Activated T-cell treated with anti-CD3 and anti-CD28 coated beads, Interleukin-2, amount 50 U/mL, for 24 hours (primary cell): ENCODE measurements around the gene RTN3.
"Not testable (repeated sequence)": the region's sequence is repeated elsewhere in the genome, so short reads cannot be mapped to it uniquely, and the experiment has no call there.

Source experiments
- DNase-seq: peaks from one replicate; pipeline ENCODE4 v3.0.0-alpha.2; 2020
- H3K27ac Mint-ChIP-seq: 2 replicates; pipeline ENCODE4 v1.8.0; 2020; ENCODE audit warnings: mild to moderate bottlenecking, mixed read lengths
- H3K27me3 Mint-ChIP-seq: 2 replicates; pipeline ENCODE4 v1.8.0; 2020; ENCODE audit warnings: mixed read lengths
- H3K36me3 Mint-ChIP-seq: 2 replicates; pipeline ENCODE4 v1.8.0; 2020; ENCODE audit warnings: low read depth, mixed read lengths
- H3K4me1 Mint-ChIP-seq: 2 replicates; pipeline ENCODE4 v1.8.0; 2020; ENCODE audit warnings: low read depth, mixed read lengths
- H3K4me3 Mint-ChIP-seq: 2 replicates; pipeline ENCODE4 v1.8.0; 2020; ENCODE audit warnings: mild to moderate bottlenecking, moderate library complexity, mixed read lengths
- H3K9me3 Mint-ChIP-seq: 2 replicates; pipeline ENCODE4 v1.8.0; 2020; ENCODE audit warnings: mixed read lengths

The RTN3 gene

GRCh38 chr11:63670433-63671321 is 10.6 kb upstream of the RTN3 start:
- peaks cover 58% of the 10 kb centered on the region for H3K4me1 Mint-ChIP-seq
- peak overlapping the region; percentile 93 for H3K27ac Mint-ChIP-seq
- H3K4me3 Mint-ChIP-seq, result peak overlapping the region; percentile 81
- no peak for DNase-seq
- peaks cover 15% of the 10 kb centered on the region for H3K36me3 Mint-ChIP-seq
- H3K9me3 Mint-ChIP-seq, result no peaks in the 10 kb centered on the region
- H3K27me3 Mint-ChIP-seq, result no peaks in the 10 kb centered on the region

- H3K27ac Mint-ChIP-seq, result peak within 1 kb of the TSS; percentile 93
- peaks cover 52% of the 10 kb centered on the region for H3K4me1 Mint-ChIP-seq
- H3K27me3 Mint-ChIP-seq, result no peaks in the 10 kb centered on the region
- no peaks in the 10 kb centered on the region for H3K9me3 Mint-ChIP-seq
- DNase-seq, result peak; percentile 98
- peaks cover 14% of the 10 kb centered on the region for H3K36me3 Mint-ChIP-seq
- H3K4me3 Mint-ChIP-seq, result peak within 1 kb of the TSS; percentile 81
Observed at GRCh38 chr11:63671322-63672155, 9.8 kb upstream of the RTN3 start, which contains the start of gene ATL3. ATL3 (minus strand) TSS chr11:63671376; CDS start chr11:63671335, 41 bp downstream.

GRCh38 chr11:63672156-63672463 is 9.2 kb upstream of the RTN3 start:
- H3K27ac Mint-ChIP-seq, result peak overlapping the region; percentile 84

GRCh38 chr11:63672936-63673539 is 8.3 kb upstream of the RTN3 start:
- Mint-ChIP-seq H3K36me3 (peaks cover 11% of the 10 kb centered on the region), H3K27ac (peak overlapping the region; percentile 35), H3K4me1 (peaks cover 41% of the 10 kb centered on the region), H3K4me3 (no peak overlapping the region), H3K27me3 (no peaks in the 10 kb centered on the region), H3K9me3 (no peaks in the 10 kb centered on the region)
- DNase-seq, result no peak

More at GRCh38 chr11:63672156-63672463, 9.2 kb upstream of the RTN3 start:
- DNase-seq, result no peak
- Mint-ChIP-seq H3K36me3 (peaks cover 12% of the 10 kb centered on the region), H3K9me3 (no peaks in the 10 kb centered on the region), H3K27me3 (no peaks in the 10 kb centered on the region), H3K4me3 (no peak overlapping the region), H3K4me1 (peaks cover 48% of the 10 kb centered on the region)

GRCh38 chr11:63673579-63673978 is 7.7 kb upstream of the RTN3 start:
- Mint-ChIP-seq H3K27ac (peak overlapping the region; percentile 35), H3K9me3 (no peaks in the 10 kb centered on the region), H3K36me3 (peaks cover 11% of the 10 kb centered on the region), H3K4me3 (no peak overlapping the region), H3K4me1 (peaks cover 36% of the 10 kb centered on the region), H3K27me3 (no peaks in the 10 kb centered on the region)
- no peak for DNase-seq

- peaks cover 32% of the 10 kb centered on the region for H3K4me1 Mint-ChIP-seq
- H3K4me3 Mint-ChIP-seq, result peak overlapping the region; percentile 86
- peak overlapping the region; percentile 88 for H3K27ac Mint-ChIP-seq
- DNase-seq, result no peak
- H3K9me3 Mint-ChIP-seq, result no peaks in the 10 kb centered on the region
- H3K36me3 Mint-ChIP-seq, result peaks cover 11% of the 10 kb centered on the region
- H3K27me3 Mint-ChIP-seq, result no peaks in the 10 kb centered on the region
Observed at GRCh38 chr11:63680834-63681320, 423 bp upstream of the RTN3 start.

- no peak for DNase-seq
- H3K36me3 Mint-ChIP-seq, result peaks cover 11% of the 10 kb centered on the region
Observed at GRCh38 chr11:63682066-63683021, 1.0 kb downstream of the RTN3 start.

GRCh38 chr11:63683133-63683991 is 2.1 kb downstream of the RTN3 start:
- peak overlapping the region; percentile 86 for H3K4me3 Mint-ChIP-seq
- DNase-seq, result no peak
- H3K27ac Mint-ChIP-seq, result no peak overlapping the region
- H3K4me1 Mint-ChIP-seq, result peaks cover 47% of the 10 kb centered on the region
- H3K36me3 Mint-ChIP-seq, result peaks cover 11% of the 10 kb centered on the region
- H3K9me3 Mint-ChIP-seq, result no peaks in the 10 kb centered on the region
- no peaks in the 10 kb centered on the region for H3K27me3 Mint-ChIP-seq

More at GRCh38 chr11:63682066-63683021, 1.0 kb downstream of the RTN3 start:
- H3K27ac Mint-ChIP-seq, result peak overlapping the region; percentile 88
- no peaks in the 10 kb centered on the region for H3K27me3 Mint-ChIP-seq
- H3K4me1 Mint-ChIP-seq, result peaks cover 38% of the 10 kb centered on the region
- peak overlapping the region; percentile 86 for H3K4me3 Mint-ChIP-seq
- H3K9me3 Mint-ChIP-seq, result no peaks in the 10 kb centered on the region

GRCh38 chr11:63685158-63685721 is 3.9 kb downstream of the RTN3 start:
- H3K9me3 Mint-ChIP-seq, DNase-seq, H3K4me3 Mint-ChIP-seq, H3K27me3 Mint-ChIP-seq, H3K27ac Mint-ChIP-seq: not testable (repeated sequence)
- Mint-ChIP-seq H3K36me3 (peaks cover 11% of the 10 kb centered on the region), H3K4me1 (peaks cover 54% of the 10 kb centered on the region)

- H3K27me3 Mint-ChIP-seq, result no peaks in the 10 kb centered on the region
- peaks cover 45% of the 10 kb centered on the region for H3K4me1 Mint-ChIP-seq
- no peak for DNase-seq
- no peak overlapping the region for H3K27ac Mint-ChIP-seq
- H3K4me3 Mint-ChIP-seq, result no peak overlapping the region
- peaks cover 6% of the 10 kb centered on the region for H3K36me3 Mint-ChIP-seq
- no peaks in the 10 kb centered on the region for H3K9me3 Mint-ChIP-seq
Observed at GRCh38 chr11:63686926-63687325, 5.6 kb downstream of the RTN3 start.

GRCh38 chr11:63687845-63688244 is 6.5 kb downstream of the RTN3 start:
- peaks cover 3% of the 10 kb centered on the region for H3K36me3 Mint-ChIP-seq
- no peaks in the 10 kb centered on the region for H3K9me3 Mint-ChIP-seq
- H3K4me1 Mint-ChIP-seq, result peaks cover 36% of the 10 kb centered on the region
- H3K27me3 Mint-ChIP-seq, result no peaks in the 10 kb centered on the region
- no peak for DNase-seq
- H3K27ac Mint-ChIP-seq, result peak overlapping the region; percentile 77
- H3K4me3 Mint-ChIP-seq, result no peak overlapping the region

- Mint-ChIP-seq H3K4me3 (no peak overlapping the region), H3K36me3 (peaks cover 3% of the 10 kb centered on the region), H3K27me3 (no peaks in the 10 kb centered on the region), H3K4me1 (peaks cover 10% of the 10 kb centered on the region), H3K27ac (no peak overlapping the region), H3K9me3 (no peaks in the 10 kb centered on the region)
- no peak for DNase-seq
Observed at GRCh38 chr11:63694596-63694995, 13.3 kb downstream of the RTN3 start.
